NOMO-1 (cell line): ENCODE measurements around the gene SLC22A6.
"Not testable (repeated sequence)": the region's sequence is repeated elsewhere in the genome, so short reads cannot be mapped to it uniquely, and the experiment has no call there.

Experiments used
- DNase-seq, 2 experiments: peaks; one replicate each; lab custom pipeline; 2025; ENCODE audit not compliant: unreplicated experiment in 2 of 2; lab: John Stamatoyannopoulos, UW

Gene SLC22A6

GRCh38 chr11:62985041-62985750 lies 429 bp upstream of the SLC22A6 start:
- DNase-seq, result no peak

GRCh38 chr11:62983536-62984199 lies 1.1 kb downstream of the SLC22A6 start:
- DNase-seq, result no peak

- no peak for DNase-seq
These were observed 3.0 kb downstream of the SLC22A6 start for GRCh38 chr11:62981743-62982142.

DNA sequence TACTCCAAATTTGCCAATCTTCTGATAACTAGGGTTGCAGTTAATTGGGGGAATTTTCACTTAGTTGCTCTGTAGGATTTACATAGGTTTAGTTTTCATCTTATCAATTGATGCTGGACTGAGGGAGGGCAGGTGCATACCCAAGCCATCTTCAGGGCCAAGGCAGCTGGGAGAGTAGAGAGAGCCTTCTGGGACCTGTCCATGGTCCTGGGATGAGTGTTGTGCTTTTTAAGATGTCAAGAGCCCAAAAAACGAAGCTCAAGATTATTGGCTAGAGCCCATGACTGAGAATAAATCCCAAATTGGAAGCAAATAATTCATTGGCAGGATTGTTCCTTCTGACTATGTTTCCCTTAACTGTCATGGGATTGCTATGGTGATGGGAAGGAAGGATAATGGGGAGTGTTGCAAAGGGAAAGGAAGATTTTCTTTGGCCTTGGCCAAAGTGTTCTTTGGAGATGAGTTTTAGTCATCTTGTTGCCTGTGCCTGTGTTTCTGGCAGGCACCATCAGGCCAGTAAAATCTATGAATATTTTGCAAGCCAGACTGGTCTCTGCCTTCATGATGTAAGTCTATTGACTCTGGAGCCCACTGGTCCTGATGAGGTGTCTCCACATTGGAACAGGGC lies 4.5 kb downstream of the SLC22A6 start:
- peak in 1 of 2 experiments; percentile 1 for DNase-seq

DNA sequence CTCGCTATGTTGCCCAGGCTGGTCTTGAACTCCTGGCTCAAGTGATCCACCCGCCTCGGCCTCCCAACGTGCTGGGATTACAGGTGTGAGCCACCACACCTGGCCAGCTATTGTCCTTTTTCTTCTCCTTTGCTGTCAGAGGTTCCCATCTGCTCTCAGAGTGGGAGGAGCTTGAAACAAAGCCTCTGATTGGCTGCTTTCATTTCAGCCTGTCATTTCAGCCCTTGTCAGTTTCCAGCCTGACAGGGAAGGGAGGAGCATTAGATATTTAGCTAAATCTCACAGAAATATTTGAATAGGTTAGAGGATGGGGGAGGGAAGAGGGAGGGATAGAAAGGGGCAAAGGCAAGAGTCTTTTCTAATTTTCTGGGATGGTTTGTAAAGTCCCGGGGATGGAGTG lies 8.7 kb downstream of the SLC22A6 start:
- no peak for DNase-seq

DNA sequence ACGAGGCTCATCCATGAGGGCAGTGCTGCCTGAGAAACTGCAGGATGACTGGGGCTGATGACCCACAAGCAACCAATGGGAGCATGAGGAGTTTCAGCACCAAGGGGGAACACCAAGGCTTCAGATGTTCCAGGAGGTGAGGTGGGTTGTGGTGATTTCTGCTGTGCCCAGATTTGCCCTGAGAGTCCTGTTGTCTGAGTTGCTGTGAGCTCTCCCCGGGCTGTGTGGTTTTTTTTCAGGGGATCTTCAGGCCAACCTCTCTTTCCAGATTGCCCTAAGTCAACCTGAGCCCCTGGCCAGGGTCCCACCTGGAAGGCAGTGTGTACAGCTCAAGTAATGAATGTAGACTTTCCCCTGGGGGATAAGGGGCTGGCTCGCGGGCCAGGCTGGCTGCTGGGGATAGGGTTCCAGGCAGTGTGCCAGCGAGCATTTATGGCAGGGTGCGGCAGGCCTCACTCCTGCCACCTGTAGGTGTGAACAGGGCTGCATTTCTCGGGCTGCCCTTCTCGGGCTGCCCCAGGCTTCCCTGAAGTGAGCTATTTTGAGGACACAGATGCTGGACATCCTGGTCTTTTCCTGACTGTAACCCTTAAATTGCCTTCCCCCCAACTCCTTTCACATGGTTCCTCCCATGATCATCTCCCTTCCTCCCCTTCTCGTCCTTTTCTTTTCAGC lies 9.8 kb downstream of the SLC22A6 start:
- no peak for DNase-seq

DNA sequence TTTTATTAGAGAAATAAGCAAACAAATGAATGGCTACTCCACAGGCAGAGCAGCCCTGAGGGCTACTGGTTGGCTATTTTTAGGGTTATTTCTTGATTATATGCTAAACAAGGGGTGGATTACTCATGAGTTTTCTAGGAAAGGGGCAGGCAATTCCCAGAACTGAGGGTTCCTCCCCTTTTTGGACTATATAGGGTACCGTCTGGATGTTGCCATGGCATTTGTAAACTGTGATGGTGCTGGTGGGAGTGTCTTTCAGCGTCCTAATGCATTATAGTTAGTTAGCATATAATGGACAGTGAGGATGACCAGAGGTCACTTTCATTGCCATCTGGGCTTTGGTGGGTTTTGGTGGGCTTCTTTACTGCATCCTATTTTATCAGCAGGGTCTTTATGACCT lies 19.2 kb downstream of the SLC22A6 start:
- no peak for DNase-seq

DNA sequence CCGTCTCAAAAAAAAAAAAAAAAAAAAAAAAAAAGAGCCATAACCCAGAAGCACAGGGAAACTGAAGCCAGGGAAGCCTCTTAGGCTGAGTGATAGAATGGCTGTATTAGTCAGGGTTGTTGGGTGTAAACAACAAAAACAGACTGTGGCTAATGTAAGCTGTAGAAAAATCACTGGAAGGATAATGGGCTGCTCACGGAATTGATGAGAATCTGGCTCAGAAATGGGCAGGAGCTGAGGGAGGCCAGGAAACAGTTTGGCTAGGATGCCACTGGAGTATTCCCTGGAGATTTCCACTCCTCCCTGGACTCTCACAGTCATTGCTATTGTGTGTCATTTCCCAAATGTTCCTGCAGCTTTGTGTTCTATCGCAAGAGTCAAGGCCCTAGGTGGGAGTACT lies 22.4 kb downstream of the SLC22A6 start:
- no peak for DNase-seq

GRCh38 chr11:62961017-62961570 lies 23.7 kb downstream of the SLC22A6 start:
- DNase-seq, result no peak

DNA sequence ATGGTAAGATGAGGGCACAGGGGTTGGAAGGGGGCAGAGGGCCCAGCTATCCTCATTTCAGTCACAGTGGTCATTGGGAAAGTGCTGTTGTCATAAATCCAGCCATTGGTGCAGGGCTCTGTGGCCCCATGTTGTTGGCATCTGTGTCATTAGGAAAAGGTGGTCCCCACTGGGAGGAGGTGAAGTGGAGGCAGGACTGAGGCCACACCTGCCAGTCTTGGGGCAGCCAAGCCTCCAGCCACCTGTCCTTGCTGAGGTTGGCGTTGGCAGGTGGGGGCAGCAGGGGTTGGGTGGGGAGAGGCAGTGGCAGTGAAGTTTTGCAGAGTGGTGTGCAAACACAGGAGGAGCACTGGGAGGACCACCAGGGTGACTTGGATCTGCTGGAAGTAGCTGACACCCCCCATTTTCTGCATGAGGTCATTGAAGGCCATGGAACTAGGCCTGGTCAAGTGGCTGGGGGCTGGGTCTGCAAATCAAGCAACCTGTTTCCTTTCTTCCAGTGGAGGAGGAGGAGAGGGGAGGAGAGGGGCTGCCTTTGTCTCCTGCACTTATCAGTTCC lies 25.3 kb downstream of the SLC22A6 start:
- no peak for DNase-seq

DNA sequence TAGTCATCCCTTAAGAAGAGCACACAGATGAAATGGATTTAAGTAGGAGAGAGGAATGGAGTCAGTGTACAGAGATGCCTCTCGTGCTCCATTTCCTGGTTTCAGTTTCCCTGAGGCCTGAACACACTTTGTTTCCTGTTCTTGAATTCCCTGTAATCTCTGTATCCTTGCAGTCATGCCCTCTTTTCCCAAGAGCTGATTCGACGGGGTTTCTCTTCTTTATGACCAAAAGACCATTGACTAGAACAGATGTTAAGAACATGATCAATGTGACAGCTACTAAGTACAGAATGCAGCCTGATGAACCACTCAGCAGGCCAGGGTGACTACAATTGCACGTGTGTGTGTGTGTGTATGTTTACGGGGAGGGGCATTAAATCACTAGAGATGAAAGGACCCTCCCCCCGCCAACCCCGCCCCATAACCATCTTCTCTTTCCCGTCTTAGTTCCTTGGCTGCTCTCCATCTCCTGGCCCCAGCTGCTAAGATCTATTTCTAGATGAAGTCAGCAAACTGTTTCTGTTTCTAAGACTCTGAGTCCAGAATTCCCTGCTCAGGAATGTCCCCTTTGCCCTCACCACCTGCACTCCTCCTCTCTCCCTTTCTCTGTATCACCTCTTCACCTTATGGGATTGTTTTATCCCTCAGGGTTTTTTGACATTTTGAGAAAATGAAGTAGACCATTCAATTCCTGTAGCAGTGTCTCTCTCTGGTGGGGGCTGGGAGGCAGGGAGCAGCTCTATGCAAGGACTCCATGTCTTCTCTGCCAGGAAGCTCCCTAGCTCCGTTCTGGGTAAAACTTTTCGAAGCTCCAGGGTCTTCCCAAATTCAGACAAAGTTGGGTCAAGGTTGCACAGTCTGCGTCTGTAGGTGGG lies 26.0 kb downstream of the SLC22A6 start:
- no peak for DNase-seq

- no peak for DNase-seq
These were observed 27.6 kb downstream of the SLC22A6 start for GRCh38 chr11:62957147-62957546.

- DNase-seq, result no peak
These were observed 30.3 kb downstream of the SLC22A6 start for GRCh38 chr11:62954478-62954877.

DNA sequence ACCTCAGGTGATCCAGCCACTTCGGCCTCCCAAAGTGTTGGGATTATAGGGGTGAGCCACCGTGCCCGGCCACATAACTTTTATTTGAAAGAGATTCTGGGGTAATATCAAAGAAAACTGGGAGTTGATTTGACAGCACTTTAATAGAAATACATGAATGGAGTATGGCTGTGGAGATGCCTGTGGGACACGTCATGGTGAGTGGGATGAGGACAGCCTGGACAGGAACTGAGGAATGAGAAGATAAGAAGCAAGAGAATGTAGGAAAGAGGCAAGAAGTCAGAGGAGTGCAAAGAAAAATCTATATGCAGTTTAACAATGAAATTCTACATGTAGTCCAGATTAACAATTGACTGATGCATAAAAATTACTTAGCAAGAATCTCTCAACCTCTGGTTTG lies 31.0 kb downstream of the SLC22A6 start:
- no peak for DNase-seq

GRCh38 chr11:62948765-62949320 lies 35.9 kb downstream of the SLC22A6 start:
- no peak for DNase-seq

GRCh38 chr11:62945538-62945937 lies 39.2 kb downstream of the SLC22A6 start:
- not testable (repeated sequence) for DNase-seq

- DNase-seq, result not testable (repeated sequence)
These were observed 47.2 kb downstream of the SLC22A6 start for GRCh38 chr11:62937528-62937927.

GRCh38 chr11:62934496-62934785 lies 50.3 kb downstream of the SLC22A6 start:
- no peak for DNase-seq

GRCh38 chr11:62933750-62934495 lies 50.8 kb downstream of the SLC22A6 start:
- no peak for DNase-seq
